ENCODE results near the gene LCE2D. TPM values are rescaled to one million over a fixed set of nuclear protein-coding genes. Genes with fewer than 3 reads are reported as not detected.

The LCE2D gene, protein sequence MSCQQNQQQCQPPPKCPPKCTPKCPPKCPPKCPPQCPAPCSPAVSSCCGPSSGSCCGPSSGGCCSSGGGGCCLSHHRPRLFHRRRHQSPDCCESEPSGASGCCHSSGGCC
- total RNA-seq, result not detected in 2 replicates

DNA sequence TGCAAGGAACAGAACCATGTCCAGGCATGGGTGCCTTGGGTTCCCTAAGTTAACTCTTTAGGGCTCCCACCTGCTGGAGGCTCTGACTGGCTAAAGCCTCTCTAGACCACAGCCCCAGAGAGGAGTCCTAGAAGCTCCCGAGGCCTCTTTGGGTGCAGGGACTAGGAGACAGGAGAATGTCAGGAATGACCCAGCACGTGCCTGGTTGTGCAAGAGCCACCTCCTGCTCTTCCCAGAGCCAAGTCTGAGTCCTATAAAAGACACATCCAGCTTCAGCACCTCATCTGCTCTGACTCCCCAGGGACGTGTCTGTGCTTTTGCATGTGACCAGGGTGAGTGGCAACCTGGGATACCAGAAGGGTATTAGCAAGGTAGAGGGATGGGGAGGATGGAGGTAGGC lies at the start of gene LCE2D:
TSS of gene LCE2D (plus strand) at position 283 of the 400 bp plus-strand sequence. CDS start 726 bp downstream, outside the sequence.

DNA sequence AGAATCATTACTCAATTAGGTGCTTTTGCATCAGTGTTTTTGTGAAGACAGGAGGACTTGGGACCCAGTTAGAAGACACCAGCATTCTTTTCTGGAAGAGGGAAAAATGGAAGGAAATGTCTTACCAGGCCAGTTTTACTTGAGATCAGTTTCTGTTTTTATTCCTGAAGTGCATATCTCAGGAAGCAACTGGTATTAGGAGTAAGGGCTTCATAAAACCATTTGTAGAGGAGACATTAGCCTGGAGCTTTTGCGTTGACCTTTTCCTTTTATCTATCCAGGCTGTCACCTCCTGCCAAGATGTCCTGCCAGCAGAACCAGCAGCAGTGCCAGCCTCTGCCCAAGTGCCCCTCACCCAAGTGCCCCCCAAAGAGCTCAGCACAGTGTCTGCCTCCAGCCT lies 49.7 kb upstream of the LCE2D start, which contains the start of gene LCE3B:
TSS of gene LCE3B (plus strand) at position 301 of the 400 bp plus-strand sequence. CDS start at position 301, 0 bp downstream.

DNA sequence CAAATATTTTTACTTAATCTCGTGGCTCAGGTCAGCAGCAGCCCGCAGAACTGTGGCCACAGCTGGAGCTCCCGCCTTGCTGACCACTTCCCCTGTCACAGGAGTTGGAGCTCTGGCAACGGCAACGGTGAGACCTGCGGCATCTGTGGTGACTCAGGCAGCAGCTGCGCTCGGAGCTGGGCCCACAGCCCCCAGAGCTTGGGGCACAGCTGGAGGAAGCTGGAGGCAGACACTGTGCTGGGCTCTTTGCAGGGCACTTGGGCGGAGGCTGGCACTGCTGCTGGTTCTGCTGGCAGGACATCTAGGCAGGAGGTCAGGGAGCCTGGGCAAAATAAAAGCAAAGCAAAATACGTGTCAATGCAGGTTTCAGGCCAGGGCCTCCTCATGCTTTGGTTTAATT lies 40.4 kb upstream of the LCE2D start, which contains the start of gene LCE3A:
TSS of gene LCE3A (minus strand) at position 301 of the 400 bp plus-strand sequence. CDS start at position 301, 0 bp downstream.

DNA sequence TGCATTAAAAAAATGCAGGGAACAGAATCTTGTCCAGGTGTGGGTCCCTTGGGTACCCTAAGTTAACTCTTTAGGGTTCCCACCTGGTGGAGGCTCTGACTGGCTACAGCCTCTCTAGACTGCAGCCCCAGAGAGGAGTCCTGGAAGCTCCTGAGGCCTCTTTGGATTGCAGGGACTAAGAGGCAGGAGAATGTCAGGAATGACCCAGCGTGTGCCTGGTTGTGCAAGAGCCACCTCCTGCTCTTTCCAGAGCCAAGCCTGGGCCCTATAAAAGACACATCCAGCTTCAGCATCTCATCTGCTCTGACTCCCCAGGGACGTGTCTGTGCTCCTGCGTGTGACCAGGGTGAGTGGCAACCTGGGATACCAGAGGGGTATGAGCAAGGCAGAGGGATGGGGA lies 11.8 kb downstream of the LCE2D start, which contains the start of gene LCE2C:
TSS of gene LCE2C (plus strand) at position 297 of the 400 bp plus-strand sequence. CDS start 737 bp downstream, outside the sequence.

DNA sequence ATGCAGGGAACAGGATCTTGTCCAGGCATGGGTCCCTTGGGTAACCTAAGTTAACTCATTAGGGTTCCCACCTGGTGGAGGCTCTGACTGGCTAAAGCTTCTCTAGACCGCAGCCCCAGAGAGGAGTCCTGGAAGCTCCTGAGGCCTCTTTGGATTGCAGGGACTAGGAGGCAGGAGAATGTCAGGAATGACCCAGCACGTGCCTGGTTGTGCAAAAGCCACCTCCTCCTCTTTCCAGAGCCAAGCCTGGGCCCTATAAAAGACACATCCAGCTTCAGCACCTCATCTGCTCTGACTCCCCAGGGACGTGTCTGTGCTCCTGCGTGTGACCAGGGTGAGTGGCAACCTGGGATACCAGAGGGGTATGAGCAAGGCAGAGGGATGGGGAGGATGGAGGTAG lies 22.6 kb downstream of the LCE2D start, which contains the start of gene LCE2B:
TSS of gene LCE2B (plus strand) at position 301 of the 400 bp plus-strand sequence. CDS start 721 bp downstream, outside the sequence.

DNA sequence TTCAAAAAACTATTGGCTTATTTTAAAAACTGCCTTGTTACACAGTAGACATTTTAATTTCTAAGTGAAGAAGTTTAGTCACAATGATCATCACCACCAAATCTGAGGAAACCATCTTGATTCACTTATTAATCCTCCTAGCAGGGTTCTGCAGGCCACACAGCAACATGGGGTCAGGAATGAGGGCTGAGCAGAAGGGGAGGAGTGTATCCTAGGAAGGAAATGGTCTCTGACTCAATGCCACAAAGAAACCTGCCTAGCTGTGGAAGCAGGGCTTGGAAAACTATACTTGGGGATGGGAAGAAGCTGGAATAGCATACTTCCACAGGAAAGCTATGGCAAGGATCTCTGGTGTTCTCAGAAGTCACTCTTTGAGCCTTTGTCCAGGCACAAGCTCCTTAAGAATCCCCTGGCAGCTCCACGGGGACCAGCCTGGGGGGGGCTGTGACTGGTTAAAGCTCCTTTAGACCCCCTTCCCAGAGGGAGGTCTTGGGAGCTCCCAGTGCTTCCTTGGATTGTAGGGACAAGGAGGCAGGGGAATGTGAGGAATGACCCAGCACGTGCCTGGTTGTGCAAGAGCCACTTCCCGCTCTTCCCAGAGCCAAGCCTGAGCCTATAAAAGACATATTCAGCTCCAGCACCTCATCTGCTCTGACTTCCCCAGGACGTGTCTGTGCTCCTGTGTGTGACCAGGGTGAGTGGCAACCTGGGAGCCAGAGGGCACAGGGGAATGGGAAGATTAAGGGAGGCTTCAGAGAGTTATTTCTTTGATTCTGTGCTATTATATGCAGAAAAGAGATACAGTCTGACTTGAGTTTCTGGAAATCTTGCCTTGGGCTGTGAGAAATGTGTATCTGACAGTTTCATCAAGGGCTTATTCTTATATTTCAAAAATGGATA lies 34.8 kb downstream of the LCE2D start, which contains the start of gene LCE2A:
TSS of gene LCE2A (plus strand) at position 645 of the 900 bp plus-strand sequence. CDS start 557 bp downstream, outside the sequence.

DNA sequence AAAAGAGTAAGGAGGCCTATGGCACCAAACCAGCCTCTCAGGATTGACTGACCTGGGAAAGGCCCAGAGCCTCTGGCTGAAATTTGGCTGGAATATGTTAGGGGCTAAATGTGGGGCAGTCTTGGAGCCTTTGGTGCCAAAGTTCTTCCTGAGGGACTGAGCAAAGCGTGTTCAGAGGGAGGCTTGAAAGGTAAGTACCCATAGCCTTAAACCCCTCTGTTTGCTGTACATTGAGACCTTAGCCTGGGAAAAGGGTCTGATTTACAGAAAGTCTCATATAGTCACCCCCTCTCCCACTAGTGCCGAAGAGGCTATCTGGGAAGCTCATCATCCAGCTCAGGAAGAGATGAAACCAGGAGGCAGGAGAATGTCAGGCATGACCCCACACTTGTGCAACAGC lies 44.7 kb downstream of the LCE2D start, which contains the start of gene LCE4A:
TSS of gene LCE4A (plus strand) at position 301 of the 400 bp plus-strand sequence. CDS start 916 bp downstream, outside the sequence.

Other genes starting within 250 kb of the LCE2D start
- gene CRNN, start 249.1 kb upstream of the LCE2D start, total RNA-seq, result not detected in 2 replicates
- not detected in 2 replicates for gene LCE5A, start 152.6 kb upstream of the LCE2D start, total RNA-seq
- gene CRCT1, start 148.9 kb upstream of the LCE2D start, total RNA-seq, result not detected in 2 replicates
- not detected in 2 replicates for gene LCE3E, start 96.6 kb upstream of the LCE2D start, total RNA-seq
- not detected in 2 replicates for gene LCE3D, start 82.9 kb upstream of the LCE2D start, total RNA-seq
- not detected in 2 replicates for gene LCE3C, start 63.1 kb upstream of the LCE2D start, total RNA-seq
- gene LCE3B, start 49.6 kb upstream of the LCE2D start, total RNA-seq, result not detected in 2 replicates
- not detected in 2 replicates for gene LCE3A, start 40.3 kb upstream of the LCE2D start, total RNA-seq
- not detected in 2 replicates for gene LCE2C, start 11.9 kb downstream of the LCE2D start, total RNA-seq
- gene LCE2B, start 22.7 kb downstream of the LCE2D start, total RNA-seq, result not detected in 2 replicates
- not detected in 2 replicates for gene LCE2A, start 35.0 kb downstream of the LCE2D start, total RNA-seq
- gene LCE4A, start 44.8 kb downstream of the LCE2D start, total RNA-seq, result not detected in 2 replicates
- not detected in 2 replicates for gene KPRP, start 94.6 kb downstream of the LCE2D start, total RNA-seq
- gene LCE1F, start 111.8 kb downstream of the LCE2D start, total RNA-seq, result not detected in 2 replicates
- gene LCE1E, start 122.9 kb downstream of the LCE2D start, total RNA-seq, result not detected in 2 replicates
- not detected in 2 replicates for gene LCE1D, start 133.3 kb downstream of the LCE2D start, total RNA-seq
- not detected in 2 replicates for gene LCE1C, start 143.3 kb downstream of the LCE2D start, total RNA-seq
- gene LCE1B, start 148.6 kb downstream of the LCE2D start, total RNA-seq, result not detected in 2 replicates
- not detected in 2 replicates for gene LCE1A, start 164.1 kb downstream of the LCE2D start, total RNA-seq
- gene LCE6A, start 179.5 kb downstream of the LCE2D start, total RNA-seq, result not detected in 2 replicates
- gene LCE7A, start 196.6 kb downstream of the LCE2D start, total RNA-seq, result not detected in 2 replicates
- gene SMCP, start 214.9 kb downstream of the LCE2D start, total RNA-seq, result not detected in 2 replicates
- gene IVL, start 245.2 kb downstream of the LCE2D start, total RNA-seq, result not detected in 2 replicates